HG03520 (cell line): ENCODE results near the gene SOS1.
"Not testable (repeated sequence)": the region's sequence is repeated elsewhere in the genome, so short reads cannot be mapped to it uniquely, and the experiment has no call there.

Experiments
- ATAC-seq: cut with Tn5 transposase; IDR thresholded peaks from one replicate; pipeline ENCODE4 v1.9.1; 2021; ENCODE audit warnings: mild to moderate bottlenecking, moderate library complexity; ENCODE audit not compliant: unreplicated experiment

SOS1 gene

DNA sequence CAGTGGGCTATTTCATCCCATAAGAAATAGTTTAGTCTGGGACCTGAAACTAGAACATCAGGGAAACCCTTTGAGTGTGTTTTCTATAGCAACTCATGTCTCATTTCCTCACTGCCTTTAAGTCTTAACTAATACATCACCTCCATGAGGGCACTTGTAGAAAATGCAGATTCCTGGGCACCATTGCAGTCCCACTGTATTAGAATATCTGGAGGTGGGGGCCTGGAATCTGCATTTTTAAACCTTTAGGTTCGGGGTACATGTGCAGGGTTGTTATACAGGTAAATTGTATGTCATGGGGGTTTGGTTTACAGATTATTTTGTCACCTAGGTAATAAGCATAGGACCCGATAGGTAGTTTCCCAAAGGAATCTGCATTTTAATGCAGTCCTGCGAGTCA, 143.8 kb downstream of the SOS1 start:
- no peak for ATAC-seq

DNA sequence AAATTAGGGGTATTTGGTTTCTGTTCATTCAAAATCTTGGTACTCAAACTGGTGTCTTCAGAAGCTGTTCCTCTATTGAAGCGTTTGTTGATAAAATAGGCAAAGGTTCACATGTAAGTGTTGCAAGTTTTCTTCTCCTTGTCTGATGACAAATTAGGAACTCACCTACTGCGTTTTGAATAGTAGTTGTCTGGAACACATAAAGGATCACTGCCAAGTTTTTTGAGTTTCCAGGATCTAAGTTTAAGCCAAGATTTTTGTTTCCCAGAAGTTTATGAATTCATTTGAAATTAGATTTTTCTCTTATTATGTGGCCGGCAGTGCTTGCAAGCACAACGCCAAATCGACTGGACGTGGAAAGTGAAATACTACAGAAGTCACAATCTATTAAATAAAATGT, 145.8 kb downstream of the SOS1 start:
- ATAC-seq, result no peak

DNA sequence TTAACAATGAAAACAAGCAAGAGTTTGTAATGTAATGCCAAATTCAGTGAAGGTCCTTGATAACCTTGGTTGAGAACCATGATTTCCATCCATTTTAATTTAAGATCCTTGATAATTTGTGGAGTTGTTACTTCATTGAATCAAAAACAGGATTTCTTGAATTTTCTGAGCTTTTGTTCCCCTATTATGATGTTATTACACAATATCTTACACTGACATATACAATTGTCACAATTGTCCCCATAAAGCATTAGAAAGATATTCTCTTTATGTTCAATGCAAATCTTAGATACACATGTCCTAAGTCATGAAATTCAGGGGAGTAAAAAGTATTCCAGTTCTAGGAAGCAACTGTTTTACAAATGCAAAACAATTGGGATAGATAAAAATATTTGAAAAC, 147.6 kb downstream of the SOS1 start:
- no peak for ATAC-seq

DNA sequence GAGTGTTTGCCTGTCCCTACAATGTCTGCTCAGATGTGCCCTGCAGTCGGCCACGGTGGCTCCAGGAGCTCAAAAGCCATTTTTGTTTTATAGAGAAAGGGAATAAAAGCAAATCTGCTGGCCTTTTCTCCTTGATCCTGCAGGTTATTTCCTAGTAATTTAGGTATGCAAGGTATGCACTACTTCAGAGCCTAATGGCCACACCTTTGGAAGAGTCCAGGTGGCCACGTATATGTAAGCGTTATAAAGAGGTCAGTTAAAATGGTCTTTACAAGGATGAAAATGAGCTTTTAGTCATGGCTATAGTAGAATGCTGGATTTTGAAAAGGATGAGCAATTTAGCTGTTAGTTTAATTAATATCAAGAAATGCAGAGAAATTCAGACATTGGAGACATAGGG, 149.5 kb downstream of the SOS1 start:
- no peak for ATAC-seq

DNA sequence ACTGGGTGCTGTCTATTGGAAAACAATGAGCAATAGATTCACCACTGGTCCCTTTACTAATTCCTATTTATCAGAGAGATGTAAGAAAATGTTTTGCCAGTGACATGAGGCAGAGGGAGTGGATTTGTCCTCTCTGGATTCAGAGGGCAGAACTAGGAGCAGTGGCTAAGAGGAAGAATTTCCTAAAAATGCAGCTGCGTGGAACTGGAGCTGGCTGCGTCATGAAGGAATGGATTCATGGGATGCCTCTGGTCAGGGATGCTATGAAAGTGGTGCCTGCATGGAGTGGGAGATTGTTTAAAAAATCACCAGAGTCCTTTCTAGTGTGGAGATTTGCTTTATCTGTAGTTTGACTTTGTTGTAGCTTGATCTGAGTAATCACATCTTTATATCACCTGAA, 152.8 kb downstream of the SOS1 start:
- no peak for ATAC-seq

DNA sequence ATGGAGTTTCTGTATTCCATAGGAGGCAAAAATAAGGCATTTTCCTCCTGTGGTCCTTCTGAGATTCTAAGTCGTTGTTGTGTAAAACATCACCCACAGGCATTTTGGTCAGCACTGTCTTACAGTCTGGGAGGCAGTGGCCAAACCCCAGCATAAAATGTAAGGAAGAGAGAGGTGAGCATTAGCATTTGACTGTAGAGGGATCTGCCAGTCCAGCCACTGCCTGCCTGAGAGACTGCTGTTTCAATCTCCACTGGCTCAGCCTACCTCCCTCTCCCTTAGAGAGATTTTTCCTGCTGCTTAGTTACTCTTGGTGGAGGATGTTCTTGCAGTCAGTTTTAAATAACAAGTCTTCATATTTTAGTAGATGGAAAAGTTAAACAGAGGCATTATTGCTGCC, 154.2 kb downstream of the SOS1 start:
- ATAC-seq, result no peak

DNA sequence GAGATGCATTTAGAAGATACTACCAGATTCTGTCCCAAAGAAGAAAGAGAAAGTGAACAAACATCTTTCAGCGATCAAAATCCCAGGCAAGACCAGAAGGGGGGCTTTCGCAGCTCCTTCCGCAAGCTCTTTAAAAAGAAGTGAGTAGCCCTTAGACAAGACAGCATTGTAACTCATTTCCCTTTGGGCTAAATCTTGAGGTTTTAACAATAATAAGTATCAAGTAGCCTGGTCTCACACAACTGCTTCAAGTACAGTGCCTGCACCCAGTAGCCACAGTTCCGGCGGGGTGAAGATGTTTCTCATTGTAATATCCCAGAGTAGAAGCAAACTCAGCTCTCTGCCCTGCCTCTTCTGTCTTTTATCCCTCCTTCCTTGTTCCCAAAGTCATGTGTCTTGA, 154.8 kb downstream of the SOS1 start:
- no peak for ATAC-seq

DNA sequence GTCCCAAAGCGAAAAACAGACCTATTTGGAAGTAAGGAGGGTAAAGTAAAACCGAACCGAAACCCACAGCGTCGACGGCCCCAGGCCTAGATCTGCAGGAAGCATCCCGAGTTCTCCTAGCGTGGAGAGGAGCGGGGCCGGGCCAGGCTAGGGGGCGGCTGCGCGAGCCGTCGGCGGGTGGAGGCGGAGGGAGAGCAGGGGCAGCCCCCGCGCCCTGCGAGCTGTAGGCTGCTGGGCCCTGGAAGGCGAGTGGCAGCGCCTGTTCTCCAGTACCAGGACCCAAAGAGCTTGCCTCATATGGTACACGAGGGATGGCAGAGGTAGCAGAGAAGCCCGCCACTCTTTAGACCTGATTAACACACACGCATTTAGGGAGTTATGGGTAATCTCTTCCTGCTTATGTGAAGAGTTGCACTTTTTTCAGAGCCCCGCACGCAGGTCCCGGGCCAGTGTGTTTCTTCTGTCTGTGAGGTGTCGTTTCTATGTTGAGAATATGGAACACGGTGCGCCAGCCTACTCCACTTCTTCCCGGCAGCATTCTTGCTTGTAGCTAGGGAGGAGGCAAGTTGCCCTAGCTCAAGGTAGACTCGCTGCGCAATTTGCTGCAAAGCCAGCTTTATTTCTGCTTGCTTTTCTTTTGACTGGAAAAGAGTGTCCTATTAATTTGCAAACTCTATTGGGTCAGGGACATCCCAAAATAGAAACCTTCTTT, 160.1 kb downstream of the SOS1 start:
- no peak for ATAC-seq

DNA sequence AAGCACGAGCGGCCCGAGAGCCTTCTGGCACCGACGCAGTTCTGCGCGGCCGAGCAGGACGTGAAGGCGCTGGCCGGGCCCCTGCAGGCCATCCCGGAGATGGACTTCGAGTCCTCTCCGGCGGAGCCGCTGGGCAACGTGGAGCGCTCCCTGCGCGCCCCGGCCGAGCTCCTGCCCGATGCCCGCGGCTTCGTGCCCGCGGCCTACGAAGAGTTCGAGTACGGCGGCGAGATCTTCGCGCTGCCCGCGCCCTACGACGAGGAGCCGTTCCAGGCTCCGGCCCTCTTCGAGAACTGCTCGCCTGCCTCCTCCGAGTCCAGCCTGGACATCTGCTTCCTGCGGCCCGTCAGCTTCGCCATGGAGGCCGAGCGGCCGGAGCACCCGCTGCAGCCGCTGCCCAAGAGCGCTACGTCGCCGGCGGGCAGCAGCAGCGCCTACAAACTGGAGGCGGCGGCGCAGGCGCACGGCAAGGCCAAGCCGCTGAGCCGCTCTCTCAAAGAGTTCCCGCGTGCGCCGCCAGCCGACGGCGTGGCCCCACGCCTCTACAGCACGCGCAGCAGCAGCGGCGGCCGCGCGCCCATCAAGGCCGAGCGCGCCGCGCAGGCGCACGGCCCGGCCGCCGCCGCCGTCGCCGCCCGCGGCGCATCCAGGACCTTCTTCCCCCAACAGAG, 160.8 kb downstream of the SOS1 start:
- ATAC-seq, result peak; percentile 51

DNA sequence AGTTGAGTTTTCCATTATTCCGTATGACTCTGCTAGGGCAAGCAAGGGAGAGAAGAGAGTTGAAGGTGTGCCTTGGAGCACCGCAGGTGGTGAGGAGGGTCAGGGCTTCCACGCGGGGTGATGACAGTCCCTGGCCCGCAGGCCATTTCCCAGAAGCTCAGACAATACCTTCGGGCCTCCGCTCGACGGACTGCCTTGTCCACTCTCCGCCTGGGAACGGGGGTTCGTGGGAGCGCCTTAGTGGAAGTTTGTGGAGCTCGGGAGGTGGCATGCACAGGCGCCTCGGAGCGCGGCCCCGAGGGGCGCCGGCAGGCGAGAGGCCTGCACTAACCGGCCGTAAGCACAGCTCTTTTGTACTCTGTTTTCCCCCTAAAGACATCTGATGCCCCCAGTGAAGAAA, 161.4 kb downstream of the SOS1 start:
- ATAC-seq, result no peak

DNA sequence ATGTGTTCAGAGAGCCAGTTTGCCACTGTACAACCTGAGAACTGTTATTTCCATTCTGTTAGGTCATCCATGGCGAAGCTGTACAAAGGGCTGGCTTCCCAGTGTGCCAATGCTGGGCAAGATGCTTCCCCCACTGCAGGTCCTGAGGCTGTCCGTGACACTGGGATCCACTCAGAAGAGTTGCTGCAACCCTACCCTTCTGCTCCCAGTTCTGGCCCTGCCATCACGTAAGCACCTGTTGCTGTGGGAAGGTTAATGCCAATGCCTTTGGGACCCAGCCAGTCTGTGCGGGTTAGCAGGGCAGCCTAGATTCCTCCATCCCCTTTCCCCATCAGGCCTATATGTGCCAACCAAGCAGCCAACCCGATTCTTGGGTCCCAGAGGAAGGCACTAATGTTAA, 162.9 kb downstream of the SOS1 start:
- no peak for ATAC-seq

DNA sequence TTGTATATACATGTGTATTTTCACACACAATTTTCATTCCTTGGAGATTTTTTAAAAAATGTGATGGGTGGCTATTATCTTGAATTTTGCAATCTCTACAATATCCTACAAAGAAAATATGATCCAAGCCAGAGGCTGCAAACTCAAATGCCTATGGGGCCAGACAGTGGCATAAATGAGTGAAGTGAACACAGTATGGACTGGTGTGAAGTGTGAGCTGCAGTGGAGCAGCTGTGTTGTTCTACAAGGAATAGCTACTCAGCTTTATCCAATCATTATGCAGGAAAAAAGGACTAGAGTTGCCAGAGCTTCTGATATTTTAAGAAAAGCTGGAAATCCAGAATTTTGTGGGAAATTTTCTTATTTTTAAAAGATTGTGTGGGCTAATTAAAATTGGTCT, 169.1 kb downstream of the SOS1 start:
- no peak for ATAC-seq

DNA sequence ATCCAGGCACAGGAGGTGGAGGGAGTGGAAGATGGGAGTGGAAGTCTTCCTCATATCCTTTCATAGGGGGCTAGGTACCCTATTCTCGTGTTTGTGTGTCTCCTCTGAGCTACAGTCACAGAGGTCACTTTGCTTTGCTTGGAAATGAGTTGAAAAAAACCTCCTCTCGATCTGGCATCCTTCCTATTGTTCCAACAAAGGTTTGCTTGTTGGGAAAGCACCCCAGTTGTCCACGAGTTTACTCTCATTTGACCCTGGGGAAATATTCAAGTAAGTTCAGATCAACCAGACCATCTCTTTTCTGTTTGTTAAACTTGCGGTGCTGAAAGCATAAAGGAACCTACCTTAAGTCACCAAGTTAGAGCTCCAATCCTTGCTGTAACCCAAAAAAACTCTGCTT, 171.9 kb downstream of the SOS1 start:
- ATAC-seq, result no peak

DNA sequence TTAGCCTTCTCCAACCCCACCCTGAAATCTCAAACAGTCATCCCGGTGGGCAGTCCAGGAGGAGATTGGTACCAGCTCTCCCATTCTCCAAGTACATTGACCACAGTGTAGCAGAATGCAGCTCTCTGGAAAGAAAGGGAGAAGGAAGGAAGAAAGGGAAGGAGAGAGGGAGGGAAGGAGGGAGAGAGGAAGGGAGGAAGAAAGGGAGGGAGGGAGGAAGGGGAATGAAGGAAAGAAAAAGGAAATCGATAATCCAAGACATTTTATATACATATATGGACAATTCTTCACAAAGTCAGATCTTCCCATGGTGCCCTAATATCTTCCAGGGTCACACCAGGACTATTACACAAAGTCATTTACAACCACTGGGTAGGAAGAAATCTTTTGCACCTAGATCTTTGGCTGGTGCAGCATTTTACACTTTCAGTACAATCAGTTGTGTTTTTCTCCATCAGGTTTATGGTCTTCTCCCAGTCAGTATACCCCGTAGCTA, 172.4 kb downstream of the SOS1 start:
- no peak for ATAC-seq

DNA sequence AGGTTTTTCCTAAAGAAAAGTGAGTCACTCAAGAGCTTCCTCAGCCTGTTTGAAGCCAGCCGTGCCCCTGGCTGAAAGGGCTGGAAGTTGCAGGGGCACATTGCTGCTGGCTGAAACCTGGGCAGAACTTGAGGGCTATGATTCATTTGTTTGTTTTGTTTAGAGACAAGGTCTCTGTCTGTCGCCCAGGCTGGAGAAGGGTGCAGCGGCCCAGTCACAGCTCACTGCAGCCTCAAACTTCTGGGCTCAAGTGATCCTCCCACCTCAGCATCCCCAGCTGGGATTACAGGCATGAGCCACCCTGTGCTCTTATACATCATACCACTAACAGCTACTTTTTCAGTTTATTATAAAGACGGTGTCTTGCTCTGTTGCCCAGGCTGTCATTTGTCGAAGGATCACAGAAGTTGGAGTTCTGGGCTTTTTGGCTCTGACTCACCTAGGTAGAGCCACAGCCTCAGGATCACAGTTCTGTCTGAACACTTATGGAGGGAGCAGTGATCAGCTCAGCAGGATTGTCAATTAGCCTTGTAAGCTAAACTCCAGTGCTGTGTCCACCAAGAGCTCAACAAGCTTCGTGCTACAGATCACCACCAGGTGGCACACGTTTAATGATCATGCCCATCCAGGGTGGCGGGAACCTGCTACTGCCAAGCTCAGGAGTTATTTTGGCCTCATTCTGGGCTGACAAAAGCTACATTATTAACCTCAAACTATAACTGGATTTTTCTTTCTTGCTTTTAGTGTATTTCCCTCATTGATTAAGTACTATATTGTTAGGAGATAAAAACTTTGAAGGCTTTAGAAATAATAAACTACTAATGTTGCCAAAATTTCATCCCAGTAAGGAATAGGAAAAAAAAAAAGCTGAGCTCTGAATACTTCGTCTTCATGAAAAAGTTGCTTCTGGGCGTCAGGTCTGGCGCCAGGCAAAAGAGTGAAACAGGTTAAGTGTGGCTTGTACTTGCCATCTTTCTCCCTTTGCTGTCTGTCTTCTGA, 173.3 kb downstream of the SOS1 start:
- peak; percentile 65 for ATAC-seq

DNA sequence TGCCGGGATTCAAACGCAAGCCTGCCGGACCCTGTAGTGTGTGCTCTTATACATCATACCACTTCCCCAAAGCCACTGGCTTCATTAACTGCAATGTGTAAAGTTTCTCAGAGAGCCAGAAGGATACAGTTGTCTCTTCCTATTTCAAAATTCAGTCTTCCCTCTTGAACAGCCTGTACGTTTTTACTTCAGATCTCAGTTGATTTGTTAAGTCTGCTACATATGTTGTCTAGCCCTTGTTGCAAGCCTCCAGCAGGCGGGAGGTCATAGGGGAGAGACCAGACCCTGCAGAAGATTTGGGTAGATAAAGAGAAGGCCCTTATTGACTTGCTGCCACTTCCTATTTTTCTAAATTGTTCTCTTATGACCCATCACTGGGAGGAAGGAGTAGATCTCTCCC, 174.9 kb downstream of the SOS1 start:
- no peak for ATAC-seq

DNA sequence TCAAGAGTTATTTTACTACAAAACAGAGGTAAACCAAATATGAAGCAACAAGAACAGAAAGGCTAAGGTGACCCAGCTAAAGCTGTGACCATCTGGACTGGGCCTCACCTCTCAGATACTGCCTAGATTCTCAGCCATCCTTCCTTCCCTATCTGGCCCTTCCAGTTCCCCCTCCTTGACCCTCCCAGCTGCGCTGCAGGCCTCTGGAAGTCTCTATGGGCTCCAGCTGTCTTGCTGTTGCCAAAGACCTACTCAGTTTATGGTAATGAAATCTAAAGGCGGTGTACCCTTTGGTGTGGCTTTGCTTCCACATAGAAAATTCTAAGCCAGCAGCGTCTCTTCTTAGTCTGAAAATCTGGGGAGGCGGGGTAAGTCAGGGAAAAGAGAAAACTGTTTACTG, 175.5 kb downstream of the SOS1 start:
- ATAC-seq, result no peak

DNA sequence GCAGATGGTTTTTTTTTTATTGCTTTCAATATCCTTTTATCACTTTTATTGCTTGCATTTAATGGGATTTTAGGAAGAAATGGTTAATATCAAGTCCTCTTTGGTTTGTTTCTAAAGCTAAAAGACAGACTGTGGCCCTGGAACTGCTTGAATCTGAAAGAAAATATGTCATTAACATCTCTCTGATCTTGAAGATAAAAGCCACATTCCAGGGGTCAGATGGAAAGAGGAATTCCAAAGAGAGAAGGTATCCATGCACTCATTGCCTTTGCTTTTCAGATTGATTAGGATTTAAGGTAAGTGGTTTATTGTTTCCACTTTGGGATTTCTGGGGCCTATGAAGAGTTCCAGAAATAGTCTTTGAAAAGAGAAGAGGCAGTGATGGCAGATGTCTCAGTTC, 177.1 kb downstream of the SOS1 start:
- ATAC-seq, result no peak

DNA sequence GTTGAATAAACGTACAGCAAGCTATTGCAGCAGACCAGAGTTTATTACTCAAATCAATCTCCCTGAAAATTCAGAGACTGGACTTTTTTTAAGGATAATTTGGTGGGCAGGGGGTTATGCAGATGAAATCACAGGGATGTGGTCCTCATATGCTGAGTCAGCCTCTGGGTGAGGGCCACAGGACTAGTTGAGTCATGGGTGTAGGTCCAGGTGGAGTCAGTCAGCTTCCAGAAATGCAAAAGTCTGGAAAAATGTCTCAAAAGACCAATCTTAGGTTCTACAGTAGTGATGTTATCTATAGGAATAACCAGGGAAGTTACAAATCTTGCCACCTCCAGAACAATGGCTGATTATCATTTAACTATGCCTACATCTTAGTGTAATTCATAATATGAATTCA, 180.1 kb downstream of the SOS1 start:
- ATAC-seq, result no peak

DNA sequence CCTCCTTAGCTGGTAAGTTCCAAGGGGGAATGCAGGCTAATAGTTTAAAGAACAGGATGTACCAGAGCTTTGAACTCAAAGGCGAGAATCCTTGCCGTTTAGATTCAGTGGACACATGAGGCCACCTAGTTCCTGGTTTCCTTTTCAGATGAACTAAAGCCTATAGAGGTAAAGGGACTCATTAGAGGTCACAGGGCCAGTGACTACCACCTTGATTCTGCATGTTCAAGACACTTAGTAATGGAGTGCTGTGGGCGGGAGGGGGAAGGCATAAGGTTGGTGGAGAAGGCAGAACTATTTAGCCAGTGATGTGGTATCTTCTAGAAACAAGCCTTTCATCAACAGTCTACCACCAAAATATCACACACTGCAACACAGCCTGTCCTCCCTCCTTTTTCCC, 183.3 kb downstream of the SOS1 start:
- ATAC-seq, result no peak

DNA sequence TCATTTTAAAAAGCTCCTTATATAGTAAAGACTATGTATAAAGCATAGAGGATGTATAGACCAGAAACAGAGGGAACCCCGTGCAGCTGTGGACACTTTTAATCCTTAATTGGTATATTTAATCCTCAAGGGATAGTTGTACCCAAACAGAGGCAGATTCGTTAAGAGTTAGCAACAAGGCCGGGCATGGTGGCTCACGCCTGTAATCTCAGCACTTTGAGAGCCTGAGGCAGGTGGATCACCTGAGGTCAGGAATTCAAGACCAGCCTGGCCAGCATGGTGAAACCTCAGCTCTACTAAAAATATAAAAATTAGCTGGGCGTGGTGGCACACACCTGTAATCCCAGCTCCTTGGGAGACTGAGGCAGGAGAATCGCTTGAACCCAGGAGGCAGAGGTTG, 184.3 kb downstream of the SOS1 start:
- not testable (repeated sequence) for ATAC-seq
